H1 (cell line): ENCODE measurements around the gene ARHGEF40. TPM values are rescaled to one million over a fixed set of nuclear protein-coding genes. Genes with fewer than 3 reads are reported as not detected.

ENCODE experiments used
- CTCF ChIA-PET: fragments of 300-600 bp; sonication (Branson Sonifier 250); formaldehyde crosslinking; loops from one replicate; lab custom pipeline; 2021; ENCODE audit not compliant: partially characterized antibody; lab: Charles Lee
- POLR2A ChIA-PET: fragments of 300-600 bp; sonication (Branson Sonifier 250); formaldehyde crosslinking; loops from one replicate; lab custom pipeline; 2021; ENCODE audit warnings: inconsistent platforms; ENCODE audit not compliant: partially characterized antibody; lab: Charles Lee
- DNase-seq, 2 experiments: peaks; one replicate each; pipeline versions ENCODE4 v3.0.0 to v3.0.0-alpha.2; 2010 to 2022; ENCODE audit warnings: low spot score in 2 of 2, low read depth in 1 of 2, mixed read lengths in 1 of 2
- FAIRE-seq: peaks from 2 replicates; lab custom pipeline; 2011; peaks lifted over from hg19 to GRCh38; lab: Jason Lieb, UNC
- H2AFZ ChIP-seq: 2 replicates; pipeline ENCODE4 v1.8.1; 2012; ENCODE audit warnings: low read length, inconsistent platforms
- H2AK5ac ChIP-seq: 2 replicates; pipeline ENCODE4 v1.6.1; 2013; ENCODE audit warnings: low read depth, low read length
- H2BK120ac ChIP-seq: replicated peaks from 2 replicates; pipeline ENCODE3; 2013; ENCODE audit warnings: low read depth, low read length, inconsistent platforms
- H2BK12ac ChIP-seq: 2 replicates; pipeline ENCODE4 v1.6.1; 2013; ENCODE audit warnings: low read depth, low read length
- H2BK15ac ChIP-seq: 2 replicates; pipeline ENCODE4 v1.6.1; 2013; ENCODE audit warnings: low read length
- H2BK20ac ChIP-seq: 2 replicates; pipeline ENCODE4 v1.6.1; 2013; ENCODE audit warnings: low read length
- H2BK5ac ChIP-seq: 2 replicates; pipeline ENCODE4 v1.6.1; 2013; ENCODE audit warnings: low read depth, low read length
- H3K14ac ChIP-seq: 2 replicates; pipeline ENCODE4 v1.6.1; 2013; ENCODE audit warnings: inconsistent platforms; ENCODE audit not compliant: insufficient read length
- H3K18ac ChIP-seq: 2 replicates; pipeline ENCODE4 v1.6.1; 2013; ENCODE audit warnings: low read length; ENCODE audit errors: extremely low read depth
- H3K23ac ChIP-seq: 2 replicates; pipeline ENCODE4 v1.6.1; 2013; ENCODE audit warnings: inconsistent platforms; ENCODE audit not compliant: insufficient read length
- H3K23me2 ChIP-seq: 2 replicates; pipeline ENCODE4 v1.6.1; 2013; ENCODE audit warnings: low read depth, low read length
- H3K27ac ChIP-seq: 2 replicates; pipeline ENCODE4 v1.6.1; 2011; ENCODE audit warnings: low read depth, low read length, inconsistent platforms
- H3K27me3 ChIP-seq, 4 experiments: replicated peaks in 1 of 4; 1 replicate in 1 of 4; 2 replicates in 3 of 4; pipeline versions ENCODE4 v1.6.1 to v1.8.1; 2011 to 2013; ENCODE audit warnings: low read length in 3 of 4, mild to moderate bottlenecking in 3 of 4, inconsistent platforms in 2 of 4, mixed read lengths in 2 of 4, moderate library complexity in 1 of 4; ENCODE audit not compliant: control insufficient read depth in 3 of 4, insufficient read depth in 3 of 4; ENCODE audit errors: extremely low read depth in 1 of 4
- H3K36me3 ChIP-seq, 4 experiments: 2 replicates each; pipeline versions ENCODE4 v1.6.1 to v1.8.1; 2011 to 2013; ENCODE audit warnings: mild to moderate bottlenecking in 4 of 4, low read length in 3 of 4, moderate library complexity in 2 of 4, control low read depth in 1 of 4, inconsistent platforms in 1 of 4; ENCODE audit not compliant: insufficient read depth in 4 of 4, control insufficient read depth in 2 of 4
- H3K4ac ChIP-seq: replicated peaks from 2 replicates; pipeline ENCODE3; 2013; ENCODE audit warnings: low read length, low read depth, mixed read lengths, inconsistent platforms; ENCODE audit not compliant: insufficient read length
- H3K4me1 ChIP-seq, 4 experiments: replicated peaks in 1 of 4; 1 replicate in 1 of 4; 2 replicates in 3 of 4; pipeline versions ENCODE4 v1.6.1 to v1.8.1; 2011 to 2013; ENCODE audit warnings: low read length in 3 of 4, inconsistent platforms in 2 of 4, mixed read lengths in 1 of 4; ENCODE audit not compliant: insufficient read depth in 4 of 4, control insufficient read depth in 3 of 4
- H3K4me2 ChIP-seq, 2 experiments: 2 replicates each; pipeline versions ENCODE4 v1.6.1 to v1.8.1; 2011 to 2013; ENCODE audit warnings: low read depth in 2 of 2, low read length in 2 of 2, control low read depth in 1 of 2, inconsistent platforms in 1 of 2, mild to moderate bottlenecking in 1 of 2; ENCODE audit not compliant: insufficient read depth in 1 of 2
- H3K4me3 ChIP-seq, 4 experiments: fragments of 200-600, 300-600 bp in 1 of 4; sonication (generic), shearing (Covaris generic), sonication (Bioruptor Twin) in 1 of 4; 2 replicates each; pipeline versions ENCODE4 v1.5.1 to v1.8.1; 2011 to 2016; ENCODE audit warnings: low read length in 4 of 4, low read depth in 3 of 4, control low read depth in 2 of 4, inconsistent platforms in 2 of 4, mild to moderate bottlenecking in 2 of 4, mixed read lengths in 1 of 4, moderate library complexity in 1 of 4; ENCODE audit not compliant: insufficient read depth in 2 of 4; ENCODE audit errors: extremely low read depth in 1 of 4
- H3K56ac ChIP-seq: replicated peaks from 2 replicates; pipeline ENCODE3; 2013; ENCODE audit warnings: low read depth, mild to moderate bottlenecking, mixed read lengths, low read length, inconsistent platforms; ENCODE audit not compliant: insufficient read length
- H3K79me1 ChIP-seq: 2 replicates; pipeline ENCODE4 v1.6.1; 2013; ENCODE audit warnings: low read depth, low read length, control low read depth
- H3K79me2 ChIP-seq, 2 experiments: 2 replicates each; pipeline versions ENCODE4 v1.6.1 to v1.8.1; 2012 to 2013; ENCODE audit warnings: low read length in 2 of 2, mild to moderate bottlenecking in 2 of 2, inconsistent platforms in 1 of 2; ENCODE audit not compliant: insufficient read depth in 2 of 2, control insufficient read depth in 1 of 2
- H3K9ac ChIP-seq, 4 experiments: replicated peaks in 1 of 4; 1 replicate in 1 of 4; 2 replicates in 3 of 4; pipeline versions ENCODE4 v1.6.1 to v1.8.1; 2011 to 2013; ENCODE audit warnings: low read depth in 3 of 4, low read length in 3 of 4, control low read depth in 2 of 4, mild to moderate bottlenecking in 2 of 4, moderate library complexity in 2 of 4, inconsistent platforms in 1 of 4; ENCODE audit errors: extremely low read depth in 1 of 4
- H3K9me3 ChIP-seq, 2 experiments: 2 replicates each; pipeline versions ENCODE4 v1.6.1 to v1.8.1; 2012 to 2013; ENCODE audit warnings: mild to moderate bottlenecking in 2 of 2, moderate library complexity in 2 of 2, control low read depth in 1 of 2, inconsistent platforms in 1 of 2, low read depth in 1 of 2, low read length in 1 of 2, mixed read lengths in 1 of 2; ENCODE audit not compliant: insufficient read depth in 2 of 2
- H4K20me1 ChIP-seq, 2 experiments: replicated peaks in 1 of 2; 2 replicates each; pipeline versions ENCODE3 to v1.8.1; 2011 to 2013; ENCODE audit warnings: inconsistent platforms in 2 of 2, low read length in 2 of 2, mild to moderate bottlenecking in 1 of 2; ENCODE audit not compliant: insufficient read depth in 2 of 2, control insufficient read depth in 1 of 2
- H4K5ac ChIP-seq: 2 replicates; pipeline ENCODE4 v1.6.1; 2013; ENCODE audit warnings: low read length, low read depth, mixed read lengths, inconsistent platforms; ENCODE audit not compliant: insufficient read length
- H4K8ac ChIP-seq: 2 replicates; pipeline ENCODE4 v1.8.0; 2013; ENCODE audit warnings: mild to moderate bottlenecking, moderate library complexity, low read length, inconsistent platforms; ENCODE audit not compliant: insufficient read depth; ENCODE audit errors: extremely low read depth
- H4K91ac ChIP-seq: replicated peaks from 2 replicates; pipeline ENCODE3; 2013; ENCODE audit warnings: low read length, mixed read lengths, inconsistent platforms; ENCODE audit not compliant: insufficient read length
- BACH1 ChIP-seq: IDR thresholded peaks from 2 replicates; pipeline ENCODE4 v1.6.1; 2012; ENCODE audit warnings: low read length, improper control_type of control experiment
- CHD2 ChIP-seq: IDR thresholded peaks from 2 replicates; pipeline ENCODE4 v1.6.1; 2012; ENCODE audit warnings: low read length, improper control_type of control experiment
- POLR2AphosphoS5 ChIP-seq: IDR thresholded peaks from 2 replicates; pipeline ENCODE4 v1.6.1; 2011; ENCODE audit warnings: low read depth, low read length
- RFX5 ChIP-seq: IDR thresholded peaks from 2 replicates; pipeline ENCODE4 v1.6.1; 2011; ENCODE audit warnings: low read depth, low read length, improper control_type of control experiment, borderline replicate concordance
- RXRA ChIP-seq: IDR thresholded peaks from 2 replicates; pipeline ENCODE4 v1.6.1; 2011; ENCODE audit warnings: low read depth, mild to moderate bottlenecking, low read length, moderate library complexity; ENCODE audit not compliant: insufficient read depth
- SP2 ChIP-seq: IDR thresholded peaks from 2 replicates; pipeline ENCODE4 v1.6.1; 2012; ENCODE audit warnings: mild to moderate bottlenecking, low read length, inconsistent platforms
- SP4 ChIP-seq: IDR thresholded peaks from 2 replicates; pipeline ENCODE4 v1.6.1; 2012; ENCODE audit warnings: low read length, inconsistent platforms
- SRF ChIP-seq: IDR thresholded peaks from 2 replicates; pipeline ENCODE4 v1.6.1; 2011; ENCODE audit warnings: mild to moderate bottlenecking, low read depth, low read length, moderate library complexity
- WGBS, 2 experiments: shearing (Covaris generic) in 1 of 2; methylation state at CpG; one replicate each; pipeline versions ENCODE4 v1.1.6 to v1.1.7; 2013 to 2015; ENCODE audit warnings: low lambda C conversion rate in 2 of 2, mixed read lengths in 2 of 2, inconsistent platforms in 1 of 2, low coverage in 1 of 2, missing lambda C conversion rate in 1 of 2; ENCODE audit not compliant: insufficient replicate concordance in 2 of 2, insufficient coverage in 1 of 2, insufficient read length in 1 of 2; ENCODE audit errors: extremely low coverage in 1 of 2, missing lambda C conversion rate in 1 of 2; 5-methylcytosine and 5-hydroxymethylcytosine counted together
- polyA plus RNA-seq, 7 experiments: library from polyadenylated mRNA; depleted of rRNA in 3 of 7; stranded (reverse) in 5 of 7; unstranded in 2 of 7; fragments of >200 nt in 5 of 7; fragments of 200-250 nt in 2 of 7; gene quantifications; 1 replicate in 5 of 7; 2 replicates in 1 of 7; 4 replicates in 1 of 7; pipeline versions ENCODE4 v1.2.1 to v1.2.3, GENCODE V29; 2011 to 2013; ENCODE audit warnings: missing spikeins in 2 of 7, mixed read lengths in 2 of 7
- total RNA-seq: library from RNA; stranded (reverse); fragmentation: NEBNext Ultra II Directional; extraction: Animal tissue kit (Norgen Biotek cat#: 25700); gene quantifications from 2 replicates; pipeline ENCODE4 v1.2.1, GENCODE V29; 2021
- TF ChIP-seq, protein P1 (sequence below): IDR thresholded peaks from 2 replicates; pipeline ENCODE4 v1.6.1; 2011; ENCODE audit warnings: low read length, improper control_type of control experiment
- TF ChIP-seq, protein P2 (sequence below): IDR thresholded peaks from 2 replicates; pipeline ENCODE4 v1.6.1; 2011; ENCODE audit warnings: low read depth, mild to moderate bottlenecking, low read length; ENCODE audit not compliant: insufficient read depth

The ARHGEF40 gene
- total and polyA plus RNA-seq, 2 of the 8 experiments (the other 6 are each of a cell fraction or from before 2014, with no cell fraction given), result 53.1 to 101 TPM

DNA sequence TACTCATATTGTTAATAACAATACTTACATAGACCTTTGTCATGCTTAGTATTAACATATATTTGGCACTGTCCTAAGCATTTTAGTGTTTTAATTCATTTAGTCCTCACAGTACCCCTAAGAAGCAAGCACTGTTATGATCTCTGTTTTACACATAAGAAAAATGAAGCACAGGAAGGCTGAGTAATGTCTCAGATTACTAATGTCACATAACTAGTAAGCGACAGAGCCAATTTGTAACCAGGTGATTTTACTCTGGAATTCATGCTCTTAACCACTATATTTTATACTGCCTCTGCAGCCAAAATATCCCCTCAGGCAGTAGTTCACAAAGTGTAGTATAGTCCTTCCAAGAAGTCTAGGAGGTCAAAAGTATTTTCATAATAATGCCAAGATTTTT is 51.0 kb downstream of the ARHGEF40 start:
- Histone ChIP-seq H3K79me2 (no peaks in the 10 kb centered on the region), H2BK20ac (no peak overlapping the region), H3K27ac (no peak overlapping the region), H4K91ac (no peak overlapping the region), H3K23ac (no peak overlapping the region), H3K4me2 (no peak overlapping the region), H3K79me1 (no peaks in the 10 kb centered on the region)
- no peak for DNase-seq
- 100% methylated on average over 1 of the region's 1 CpG; no CpG with 5 or more reads in 1 of the 2 experiments for WGBS, 2 experiments
- TF ChIP-seq SRF, result no peak
- TF ChIP-seq CHD2, result no peak
- no peak for TF ChIP-seq BACH1
- TF ChIP-seq, protein P1, sequence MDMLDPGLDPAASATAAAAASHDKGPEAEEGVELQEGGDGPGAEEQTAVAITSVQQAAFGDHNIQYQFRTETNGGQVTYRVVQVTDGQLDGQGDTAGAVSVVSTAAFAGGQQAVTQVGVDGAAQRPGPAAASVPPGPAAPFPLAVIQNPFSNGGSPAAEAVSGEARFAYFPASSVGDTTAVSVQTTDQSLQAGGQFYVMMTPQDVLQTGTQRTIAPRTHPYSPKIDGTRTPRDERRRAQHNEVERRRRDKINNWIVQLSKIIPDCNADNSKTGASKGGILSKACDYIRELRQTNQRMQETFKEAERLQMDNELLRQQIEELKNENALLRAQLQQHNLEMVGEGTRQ, result no peak
- no peak for TF ChIP-seq SP2
- no peak for TF ChIP-seq POLR2AphosphoS5
- TF ChIP-seq RXRA, result no peak
- no peak for TF ChIP-seq RFX5
- TF ChIP-seq SP4, result no peak
- TF ChIP-seq, protein P2, sequence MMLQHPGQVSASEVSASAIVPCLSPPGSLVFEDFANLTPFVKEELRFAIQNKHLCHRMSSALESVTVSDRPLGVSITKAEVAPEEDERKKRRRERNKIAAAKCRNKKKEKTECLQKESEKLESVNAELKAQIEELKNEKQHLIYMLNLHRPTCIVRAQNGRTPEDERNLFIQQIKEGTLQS, result no peak
- TF ChIP-seq, all 59 proteins: peak for 0
- Histone ChIP-seq H3K18ac (no peak overlapping the region), H3K4me1 (no peaks in the 10 kb centered on the region), H2BK120ac (no peak overlapping the region), H4K20me1 (no peaks in the 10 kb centered on the region), H2BK5ac (no peak overlapping the region), H3K14ac (no peak overlapping the region), H4K5ac (no peak overlapping the region), H2AFZ (no peak overlapping the region), H2BK12ac (no peak overlapping the region), H3K9ac (no peak overlapping the region), H2AK5ac (no peak overlapping the region), H3K23me2 (no peaks in the 10 kb centered on the region), H2BK15ac (no peak overlapping the region), H3K36me3 (no peaks in the 10 kb centered on the region), H4K8ac (no peak overlapping the region), H3K27me3 (no peaks in the 10 kb centered on the region), H3K4me3 (no peak overlapping the region), H3K56ac (no peak overlapping the region), H3K9me3 (no peaks in the 10 kb centered on the region), H3K4ac (no peak overlapping the region)
- POLR2A ChIA-PET, result interaction anchor here (0.6 kb wide), 1 partner anchor 11 kb away, joined by 3 read pairs; no protein-coding TSS in a partner anchor
- FAIRE-seq, result no peak
- CTCF ChIA-PET, result interaction anchor here (2.6 to 5.7 kb wide), 2 partner anchors 12 to 15 kb away, joined by 7 to 28 read pairs; no protein-coding TSS in a partner anchor
